IMR-90 (cell line): ENCODE results near the gene FOXD3. TPM values are rescaled to one million over a fixed set of nuclear protein-coding genes. Genes with fewer than 3 reads are reported as not detected.

Source experiments
- ATAC-seq: fragments of 200-7000 bp; cut with Tn5 transposase; 2 replicates; pipeline ENCODE4 v1.9.1; 2020; ENCODE audit warnings: low read depth, mild to moderate bottlenecking, moderate library complexity
- BruUV-seq: library from RNA; stranded (reverse); fragments of 400-500 nt; replicated peaks from 2 replicates; lab custom pipeline; 2021; lab: Mats Ljungman, UMichigan
- CTCF ChIA-PET: fragments of 300-600 bp; formaldehyde crosslinking; extraction: SDS; loops from one replicate; lab custom pipeline; 2021; ENCODE audit warnings: antibody characterized with exemption; lab: Yijun Ruan, JAX
- POLR2A ChIA-PET: fragments of 300-600 bp; sonication (Branson Sonifier 250); formaldehyde crosslinking; loops from one replicate; lab custom pipeline; 2022; ENCODE audit warnings: antibody characterized with exemption; ENCODE audit not compliant: unreplicated experiment; lab: Charles Lee
- DNase-seq: peaks from one replicate; pipeline ENCODE4 v3.0.0; 2013
- H2AFZ ChIP-seq: replicated peaks from 2 replicates; pipeline ENCODE3; 2013; ENCODE audit warnings: low read length, mild to moderate bottlenecking; ENCODE audit not compliant: poor library complexity
- H2AK5ac ChIP-seq: 2 replicates; pipeline ENCODE4 v1.6.1; 2013; ENCODE audit warnings: low read depth, low read length, inconsistent platforms
- H2AK9ac ChIP-seq: replicated peaks from 2 replicates; pipeline ENCODE3; 2013; ENCODE audit warnings: mild to moderate bottlenecking, low read depth, low read length, moderate library complexity; ENCODE audit not compliant: poor library complexity
- H2BK120ac ChIP-seq: 2 replicates; pipeline ENCODE4 v1.6.1; 2013; ENCODE audit warnings: low read depth, low read length, inconsistent platforms
- H2BK15ac ChIP-seq: 3 replicates; pipeline ENCODE4 v1.6.1; 2013; ENCODE audit warnings: low read depth, low read length, inconsistent platforms
- H2BK20ac ChIP-seq: 2 replicates; pipeline ENCODE4 v1.6.1; 2013; ENCODE audit warnings: low read depth, mild to moderate bottlenecking, inconsistent platforms, low read length, moderate library complexity
- H2BK5ac ChIP-seq: 2 replicates; pipeline ENCODE4 v1.6.1; 2013; ENCODE audit warnings: mild to moderate bottlenecking, low read depth, low read length, inconsistent platforms; ENCODE audit not compliant: poor library complexity, severe bottlenecking
- H3K14ac ChIP-seq: replicated peaks from 2 replicates; pipeline ENCODE4 v1.6.1; 2013; ENCODE audit warnings: low read depth, low read length, inconsistent platforms
- H3K18ac ChIP-seq: 2 replicates; pipeline ENCODE4 v1.6.1; 2013; ENCODE audit warnings: low read depth, low read length, control low read depth
- H3K23ac ChIP-seq: 2 replicates; pipeline ENCODE4 v1.6.1; 2013; ENCODE audit warnings: low read depth, low read length, inconsistent platforms
- H3K27ac ChIP-seq: 2 replicates; pipeline ENCODE4 v1.5.1; 2013; ENCODE audit warnings: mild to moderate bottlenecking, control low read depth, low read length; ENCODE audit not compliant: insufficient read depth
- H3K27me3 ChIP-seq: 2 replicates; pipeline ENCODE4 v1.6.1; 2013; ENCODE audit warnings: low read length; ENCODE audit not compliant: control insufficient read depth, insufficient read depth
- H3K36me3 ChIP-seq: 2 replicates; pipeline ENCODE4 v1.6.1; 2013; ENCODE audit warnings: low read length, mixed read lengths; ENCODE audit not compliant: control insufficient read depth, insufficient read depth
- H3K4ac ChIP-seq: 2 replicates; pipeline ENCODE4 v1.6.1; 2013; ENCODE audit warnings: low read depth, low read length, inconsistent platforms
- H3K4me1 ChIP-seq: 2 replicates; pipeline ENCODE4 v1.6.1; 2013; ENCODE audit warnings: low read length, mixed read lengths; ENCODE audit not compliant: control insufficient read depth, insufficient read depth
- H3K4me2 ChIP-seq: 2 replicates; pipeline ENCODE4 v1.6.1; 2013; ENCODE audit warnings: low read depth, mild to moderate bottlenecking, control low read depth, low read length, moderate library complexity
- H3K4me3 ChIP-seq: 2 replicates; pipeline ENCODE4 v1.5.1; 2013; ENCODE audit warnings: low read depth, mild to moderate bottlenecking, control low read depth, low read length, moderate library complexity; ENCODE audit not compliant: insufficient read depth
- H3K56ac ChIP-seq: 2 replicates; pipeline ENCODE4 v1.6.1; 2013; ENCODE audit warnings: low read length, inconsistent platforms; ENCODE audit not compliant: insufficient read depth; ENCODE audit errors: extremely low read depth
- H3K79me1 ChIP-seq, 2 experiments: 2 replicates each; pipeline ENCODE4 v1.6.1; 2013; ENCODE audit warnings: low read length in 2 of 2, inconsistent platforms in 1 of 2, low read depth in 1 of 2
- H3K9ac ChIP-seq: 2 replicates; pipeline ENCODE4 v1.6.1; 2013; ENCODE audit warnings: low read depth, low read length, control low read depth
- H3K9me1 ChIP-seq: 2 replicates; pipeline ENCODE4 v1.6.1; 2013; ENCODE audit warnings: low read length, inconsistent platforms; ENCODE audit not compliant: insufficient read depth
- H3K9me3 ChIP-seq: 2 replicates; pipeline ENCODE4 v1.6.1; 2013; ENCODE audit warnings: low read length; ENCODE audit not compliant: control insufficient read depth, insufficient read depth
- H4K20me1 ChIP-seq: 2 replicates; pipeline ENCODE4 v1.6.1; 2013; ENCODE audit warnings: low read length, inconsistent platforms; ENCODE audit not compliant: insufficient read depth
- H4K5ac ChIP-seq: 2 replicates; pipeline ENCODE4 v1.6.1; 2013; ENCODE audit warnings: mild to moderate bottlenecking, low read depth, low read length, control low read depth
- H4K8ac ChIP-seq, 2 experiments: 2 replicates each; pipeline ENCODE4 v1.6.1; 2013; ENCODE audit warnings: low read depth in 2 of 2, low read length in 2 of 2, control low read depth in 1 of 2, inconsistent platforms in 1 of 2
- H4K91ac ChIP-seq: 2 replicates; pipeline ENCODE4 v1.6.1; 2013; ENCODE audit warnings: low read depth, low read length, inconsistent platforms; ENCODE audit not compliant: insufficient read depth
- BHLHE40 ChIP-seq: fragments of 150-350 bp; IDR thresholded peaks from 2 replicates; pipeline ENCODE4 v1.6.1; 2016; ENCODE audit warnings: mild to moderate bottlenecking, low read depth, low read length
- CEBPB ChIP-seq: IDR thresholded peaks from 2 replicates; pipeline ENCODE4 v1.6.1; 2012; ENCODE audit warnings: low read depth, low read length, improper control_type of control experiment
- FOS ChIP-seq: fragments of 150-350 bp; IDR thresholded peaks from 2 replicates; pipeline ENCODE4 v1.6.1; 2016; ENCODE audit warnings: low read depth, low read length
- MAZ ChIP-seq: IDR thresholded peaks from 2 replicates; pipeline ENCODE4 v1.6.1; 2012; ENCODE audit warnings: low read depth, mild to moderate bottlenecking, low read length, improper control_type of control experiment, moderate library complexity, borderline replicate concordance
- NFE2L2 ChIP-seq: fragments of 150-350 bp; IDR thresholded peaks from 2 replicates; pipeline ENCODE4 v1.6.1; 2016; ENCODE audit warnings: low read depth, mild to moderate bottlenecking, low read length
- POLR2A ChIP-seq: IDR thresholded peaks from 2 replicates; pipeline ENCODE4 v1.6.1; 2012; ENCODE audit warnings: mild to moderate bottlenecking, low read depth, low read length
- RAD21 ChIP-seq: IDR thresholded peaks from 2 replicates; pipeline ENCODE4 v1.6.1; 2012; ENCODE audit warnings: low read length, improper control_type of control experiment
- SMC3 ChIP-seq: fragments of 150-350 bp; IDR thresholded peaks from 2 replicates; pipeline ENCODE4 v1.6.1; 2016; ENCODE audit warnings: low read depth, mild to moderate bottlenecking, antibody characterized with exemption, low read length, moderate library complexity
- WGBS, 2 experiments: methylation state at CpG; one replicate each; pipeline versions ENCODE4 v1.1.5 to v1.1.7; 2013; ENCODE audit warnings: missing lambda C conversion rate in 2 of 2; ENCODE audit not compliant: insufficient read length in 1 of 2; ENCODE audit errors: extremely low coverage in 2 of 2; 5-methylcytosine and 5-hydroxymethylcytosine counted together
- dilution Hi-C: fragments of 300-500 bp; cut with HindIII; formaldehyde crosslinking; loops from one replicate; pipeline ENCODE4 v1.14.3; 2018; ENCODE audit warnings: low sequenced_read_pairs; ENCODE audit not compliant: unreplicated experiment
- in situ Hi-C: fragments of 300-500 bp; cut with MboI; formaldehyde crosslinking; loops from 3 replicates; pipeline ENCODE4 v1.14.3; 2019; ENCODE audit warnings: low sequenced_read_pairs, inconsistent platforms, mixed read lengths
- intact Hi-C: fragments of 100-400 bp; cut with micrococcal nuclease; formaldehyde crosslinking; loops from 2 replicates; pipeline ENCODE4 v1.10.0; 2022
- polyA plus RNA-seq, 3 experiments: library from polyadenylated mRNA; depleted of rRNA; stranded (reverse); fragments of >200 nt; gene quantifications; 2 replicates each; pipeline ENCODE4 v1.2.3, GENCODE V29; 2012; ENCODE audit warnings: low replicate concordance in 1 of 3
- total RNA-seq: library from RNA; depleted of rRNA; stranded (reverse); fragments of >200 nt; gene quantifications from 2 replicates; pipeline ENCODE4 v1.2.3, GENCODE V29; 2012
- TF ChIP-seq, protein P1 (sequence below): conservative IDR thresholded peaks from 2 replicates; pipeline ENCODE4 v1.5.1; 2012; ENCODE audit warnings: mild to moderate bottlenecking, low read depth, low read length, improper control_type of control experiment

The FOXD3 gene
- total and polyA plus RNA-seq, 2 of the 4 experiments (the other 2 are of a cell fraction), result not detected

DNA sequence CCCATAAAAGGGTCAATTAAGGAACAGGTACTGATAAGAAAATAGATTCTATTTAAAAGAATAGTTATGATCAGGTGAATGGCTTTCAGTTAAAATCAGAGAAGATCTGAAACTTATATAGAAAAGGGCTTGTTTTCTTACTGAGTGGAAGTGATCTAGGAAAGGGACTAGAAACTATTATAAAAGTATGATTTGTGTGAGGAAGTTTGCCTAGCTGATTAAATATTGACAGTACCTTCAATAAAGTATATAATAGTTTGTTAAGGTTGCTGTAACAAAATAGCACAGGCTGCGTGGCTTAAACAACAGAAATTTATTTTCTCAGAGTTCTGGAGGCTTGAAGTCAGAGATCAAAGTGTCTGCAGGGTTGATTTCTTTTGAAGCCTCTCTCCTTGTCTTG is 39.7 kb downstream of the FOXD3 start:
- no TSS peak for BruUV-seq
- H2AK5ac ChIP-seq, result no peak overlapping the region
- H3K36me3 ChIP-seq, result no peaks in the 10 kb centered on the region
- H3K4me2 ChIP-seq, result no peak overlapping the region
- no peak overlapping the region for H3K4me3 ChIP-seq
- H3K9me1 ChIP-seq, result 0 out of 2 replicates have a peak, but pooled peaks cover 3% of the 10 kb centered on the region
- no peak overlapping the region for H2BK120ac ChIP-seq
- POLR2A ChIA-PET, result no interaction called here
- no peaks in the 10 kb centered on the region for H3K4me1 ChIP-seq
- TF ChIP-seq BHLHE40 (no peak), NFE2L2 (no peak), CEBPB (no peak), FOS (no peak), RAD21 (no peak), POLR2A (no peak), SMC3 (no peak), MAZ (no peak)
- TF ChIP-seq, protein P1, sequence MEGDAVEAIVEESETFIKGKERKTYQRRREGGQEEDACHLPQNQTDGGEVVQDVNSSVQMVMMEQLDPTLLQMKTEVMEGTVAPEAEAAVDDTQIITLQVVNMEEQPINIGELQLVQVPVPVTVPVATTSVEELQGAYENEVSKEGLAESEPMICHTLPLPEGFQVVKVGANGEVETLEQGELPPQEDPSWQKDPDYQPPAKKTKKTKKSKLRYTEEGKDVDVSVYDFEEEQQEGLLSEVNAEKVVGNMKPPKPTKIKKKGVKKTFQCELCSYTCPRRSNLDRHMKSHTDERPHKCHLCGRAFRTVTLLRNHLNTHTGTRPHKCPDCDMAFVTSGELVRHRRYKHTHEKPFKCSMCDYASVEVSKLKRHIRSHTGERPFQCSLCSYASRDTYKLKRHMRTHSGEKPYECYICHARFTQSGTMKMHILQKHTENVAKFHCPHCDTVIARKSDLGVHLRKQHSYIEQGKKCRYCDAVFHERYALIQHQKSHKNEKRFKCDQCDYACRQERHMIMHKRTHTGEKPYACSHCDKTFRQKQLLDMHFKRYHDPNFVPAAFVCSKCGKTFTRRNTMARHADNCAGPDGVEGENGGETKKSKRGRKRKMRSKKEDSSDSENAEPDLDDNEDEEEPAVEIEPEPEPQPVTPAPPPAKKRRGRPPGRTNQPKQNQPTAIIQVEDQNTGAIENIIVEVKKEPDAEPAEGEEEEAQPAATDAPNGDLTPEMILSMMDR, result no peak
- ATAC-seq, result no peak
- no peak overlapping the region for H2BK15ac ChIP-seq
- H2BK5ac ChIP-seq, result no peak overlapping the region
- dilution Hi-C loops (no loop called here), in situ Hi-C loops (no loop called here), intact Hi-C loops (no loop called here)
- no peak overlapping the region for H3K56ac ChIP-seq
- WGBS, 2 experiments, result no CpG with 5 or more reads among the region's 1 CpG
- H3K27ac ChIP-seq, result no peak overlapping the region
- no peak for DNase-seq
- no peak overlapping the region for H2BK20ac ChIP-seq
- peaks cover 9% of the 10 kb centered on the region for H3K27me3 ChIP-seq
- peak overlapping the region; percentile 66; the same call in 1 of the 2 replicates for H3K23ac ChIP-seq
- H2AK9ac ChIP-seq, result no peak overlapping the region
- no peaks in the 10 kb centered on the region for H3K9me3 ChIP-seq
- H4K8ac ChIP-seq, result no peak overlapping the region
- no peak overlapping the region for H3K18ac ChIP-seq
- no peak overlapping the region for H4K91ac ChIP-seq
- no peaks in the 10 kb centered on the region for H3K79me1 ChIP-seq
- no peak overlapping the region for H2AFZ ChIP-seq
- no peak overlapping the region for H3K4ac ChIP-seq
- no peak overlapping the region for H3K14ac ChIP-seq
- CTCF ChIA-PET, result no interaction called here
- H3K9ac ChIP-seq, result no peak overlapping the region
- H4K5ac ChIP-seq, result no peak overlapping the region
- H4K20me1 ChIP-seq, result no peaks in the 10 kb centered on the region
